Measurements from ENCODE around the gene SBK2. TPM values are rescaled to one million over a fixed set of nuclear protein-coding genes. Genes with fewer than 3 reads are reported as not detected.

Gene SBK2
- total RNA-seq, 4 donors from 2014 or later: not detected

- no peaks in the 10 kb centered on the region for H3K9me3 ChIP-seq
Observed at GRCh38 chr19:55493645-55494171, 43.2 kb downstream of the SBK2 start.

GRCh38 chr19:55493052-55493644, 43.8 kb downstream of the SBK2 start:
- TF ChIP-seq CTCF (IDR thresholded peaks at IDR 0.05) (no peak), POLR2A (IDR thresholded peaks at IDR 0.05) (no peak)
- peak overlapping the region in 3 of 4 donors; percentile 33 to 57 (median 42) for H3K27ac ChIP-seq
- no peaks in the 10 kb centered on the region for H3K27me3 ChIP-seq
- no peaks in the 10 kb centered on the region for H3K36me3 ChIP-seq
- no peaks in the 10 kb centered on the region for H3K9me3 ChIP-seq
- H3K4me1 ChIP-seq: no peaks in the 10 kb centered on the region
- no peak for DNase-seq
- H3K4me3 ChIP-seq: no peak overlapping the region

More at GRCh38 chr19:55493645-55494171, 43.2 kb downstream of the SBK2 start:
- no peak overlapping the region for H3K4me3 ChIP-seq
- no peaks in the 10 kb centered on the region for H3K4me1 ChIP-seq
- H3K27ac ChIP-seq: peak overlapping the region; percentile 33 to 57 (median 45)
- TF ChIP-seq POLR2A (IDR thresholded peaks at IDR 0.05): no peak
- TF ChIP-seq CTCF (IDR thresholded peaks at IDR 0.05): no peak
- no peak for DNase-seq
- H3K36me3 ChIP-seq: no peaks in the 10 kb centered on the region
- no peaks in the 10 kb centered on the region for H3K27me3 ChIP-seq

DNA sequence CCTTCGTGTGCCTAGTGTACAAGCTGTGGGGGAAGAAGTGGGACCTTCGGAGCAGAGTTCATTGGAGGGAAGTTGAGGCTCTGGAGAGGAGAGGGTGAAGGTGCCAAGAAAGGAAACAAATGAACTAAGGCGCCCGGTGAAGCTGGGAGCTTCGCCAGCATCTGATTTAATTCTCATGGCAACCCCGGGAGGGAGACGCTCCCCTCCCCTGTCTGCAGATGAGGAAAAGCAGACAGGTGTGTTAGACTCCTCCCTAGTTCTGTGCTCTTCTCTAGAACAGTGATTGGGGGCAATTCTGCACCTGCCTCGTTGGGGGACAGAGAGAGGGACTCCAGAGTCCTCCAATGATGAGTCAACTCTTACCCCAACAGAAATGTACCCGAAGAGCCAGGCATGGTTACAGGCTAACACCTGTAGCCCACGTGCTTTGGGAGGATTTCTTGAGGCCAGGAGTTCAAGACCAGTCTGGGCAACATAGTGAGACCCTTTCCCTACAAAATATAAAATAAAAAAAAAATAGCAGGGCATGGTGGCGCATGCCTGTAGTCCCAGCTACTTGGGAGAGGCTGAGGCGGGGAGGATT, 44.5 kb downstream of the SBK2 start:
- Histone ChIP-seq H3K4me3 (no peak overlapping the region), H3K36me3 (no peaks in the 10 kb centered on the region), H3K27me3 (no peaks in the 10 kb centered on the region), H3K27ac (no peak overlapping the region), H3K9me3 (no peaks in the 10 kb centered on the region), H3K4me1 (peaks cover 0 to 6% (median 0%) of the 10 kb centered on the region in 4 donors)
- TF ChIP-seq POLR2A (IDR thresholded peaks at IDR 0.05) (no peak), CTCF (IDR thresholded peaks at IDR 0.05) (no peak)
- no peak for DNase-seq

GRCh38 chr19:55491546-55492360, 45.2 kb downstream of the SBK2 start:
- Histone ChIP-seq H3K4me1 (peaks cover 0 to 13% (median 0%) of the 10 kb centered on the region in 4 donors), H3K9me3 (no peaks in the 10 kb centered on the region), H3K4me3 (no peak overlapping the region), H3K36me3 (no peaks in the 10 kb centered on the region), H3K27me3 (no peaks in the 10 kb centered on the region), H3K27ac (peak overlapping the region in 1 of 4 donors; percentile 31)
- no peak for TF ChIP-seq POLR2A (IDR thresholded peaks at IDR 0.05)
- no peak for TF ChIP-seq CTCF (IDR thresholded peaks at IDR 0.05)
- no peak for DNase-seq

- Histone ChIP-seq H3K4me1 (peaks cover 0 to 23% (median 0%) of the 10 kb centered on the region in 4 donors), H3K27me3 (no peaks in the 10 kb centered on the region), H3K27ac (peak overlapping the region in 1 of 4 donors; percentile 31), H3K9me3 (no peaks in the 10 kb centered on the region), H3K4me3 (no peak overlapping the region), H3K36me3 (no peaks in the 10 kb centered on the region)
- no peak for DNase-seq
- TF ChIP-seq POLR2A (IDR thresholded peaks at IDR 0.05) (no peak), CTCF (IDR thresholded peaks at IDR 0.05) (no peak)
Observed at GRCh38 chr19:55490478-55491432, 46.2 kb downstream of the SBK2 start.

Data from Peyer's patch (tissue), 4 donors.